ENCODE measurements around the gene TEX10. TPM values are rescaled to one million over a fixed set of nuclear protein-coding genes. Genes with fewer than 3 reads are reported as not detected.

TEX10 gene
- total and polyA plus RNA-seq, 9 donors: 21.5 to 26.3 (median 22.3) TPM

GRCh38 chr9:100277166-100277979 lies 75.4 kb downstream of the TEX10 start:
- Histone ChIP-seq H3K4me3 (ENCODE audit: low read length) (no peak overlapping the region), H3K27ac (ENCODE audit: low read length) (no peak overlapping the region), H3K36me3 (ENCODE audit: control insufficient read depth, insufficient read depth, low read length) (peaks cover 17% of the 10 kb centered on the region), H3K4me1 (ENCODE audit: control insufficient read depth, insufficient read depth, low read length) (no peaks in the 10 kb centered on the region), H3K27me3 (ENCODE audit: control insufficient read depth, insufficient read depth, low read length) (no peaks in the 10 kb centered on the region), H3K9me3 (replicated peaks; ENCODE audit: control insufficient read depth, low read depth, low read length) (no peaks in the 10 kb centered on the region)
- WGBS (ENCODE audit: insufficient coverage): 83% methylated on average over 1 of the region's 5 CpGs
- DNase-seq: no peak

GRCh38 chr9:100269656-100270055 lies 83.1 kb downstream of the TEX10 start:
- no CpG with 5 or more reads among the region's 1 CpG for WGBS (ENCODE audit: insufficient coverage)
- Histone ChIP-seq H3K9me3 (replicated peaks; ENCODE audit: control insufficient read depth, low read depth, low read length) (no peaks in the 10 kb centered on the region), H3K27me3 (ENCODE audit: control insufficient read depth, insufficient read depth, low read length) (no peaks in the 10 kb centered on the region), H3K27ac (ENCODE audit: low read length) (no peak overlapping the region), H3K4me3 (ENCODE audit: low read length) (no peak overlapping the region), H3K4me1 (ENCODE audit: control insufficient read depth, insufficient read depth, low read length) (no peaks in the 10 kb centered on the region), H3K36me3 (ENCODE audit: control insufficient read depth, insufficient read depth, low read length) (peaks cover 15% of the 10 kb centered on the region)
- DNase-seq: no peak

GRCh38 chr9:100268271-100268670 lies 84.5 kb downstream of the TEX10 start:
- Histone ChIP-seq H3K4me3 (ENCODE audit: low read length) (no peak overlapping the region), H3K27ac (ENCODE audit: low read length) (no peak overlapping the region), H3K4me1 (ENCODE audit: control insufficient read depth, insufficient read depth, low read length) (no peaks in the 10 kb centered on the region), H3K36me3 (ENCODE audit: control insufficient read depth, insufficient read depth, low read length) (peaks cover 15% of the 10 kb centered on the region), H3K9me3 (replicated peaks; ENCODE audit: control insufficient read depth, low read depth, low read length) (no peaks in the 10 kb centered on the region), H3K27me3 (ENCODE audit: control insufficient read depth, insufficient read depth, low read length) (no peaks in the 10 kb centered on the region)
- WGBS (ENCODE audit: insufficient coverage): no CpG with 5 or more reads among the region's 4 CpGs
- no peak for DNase-seq

- Histone ChIP-seq H3K27me3 (ENCODE audit: control insufficient read depth, insufficient read depth, low read length) (no peaks in the 10 kb centered on the region), H3K9me3 (replicated peaks; ENCODE audit: control insufficient read depth, low read depth, low read length) (no peaks in the 10 kb centered on the region), H3K36me3 (ENCODE audit: control insufficient read depth, insufficient read depth, low read length) (peaks cover 6% of the 10 kb centered on the region), H3K4me3 (ENCODE audit: low read length) (no peak overlapping the region), H3K4me1 (ENCODE audit: control insufficient read depth, insufficient read depth, low read length) (no peaks in the 10 kb centered on the region), H3K27ac (ENCODE audit: low read length) (no peak overlapping the region)
- 100% methylated on average over 2 of the region's 3 CpGs for WGBS (ENCODE audit: insufficient coverage)
- no peak for DNase-seq
These were observed 85.5 kb downstream of the TEX10 start for GRCh38 chr9:100267211-100267610.

Other genes with a start within 250 kb of the TEX10 start
- 14.9 TPM for gene MSANTD3, start 74.2 kb upstream of the TEX10 start, total RNA-seq
- gene MSANTD3, start 74.2 kb upstream of the TEX10 start, polyA plus RNA-seq (ENCODE audit: insufficient read depth in 1 of 8, insufficient read length in 8 of 8, low replicate concordance in 1 of 8): 10 to 100 TPM; 13.1 to 17.0 (median 15.7) TPM
- gene TMEFF1, start 120.2 kb upstream of the TEX10 start, total RNA-seq: 2.7 TPM
- 1 to 10 TPM; 1.1 to 3.5 (median 1.8) TPM for gene TMEFF1, start 120.2 kb upstream of the TEX10 start, polyA plus RNA-seq (ENCODE audit: insufficient read depth in 1 of 8, insufficient read length in 8 of 8, low replicate concordance in 1 of 8)
- gene CAVIN4, start 225.1 kb upstream of the TEX10 start, total RNA-seq: 182 TPM
- 100 to 1,000 TPM; 150 to 238 (median 191) TPM for gene CAVIN4, start 225.1 kb upstream of the TEX10 start, polyA plus RNA-seq (ENCODE audit: insufficient read depth in 1 of 8, insufficient read length in 8 of 8, low replicate concordance in 1 of 8)

Measured in muscle of leg (tissue), 11 donors.